ENCODE results near the gene GDF9.
"Not testable (repeated sequence)": the region's sequence is repeated elsewhere in the genome, so short reads cannot be mapped to it uniquely, and the experiment has no call there.

GDF9 gene

DNA sequence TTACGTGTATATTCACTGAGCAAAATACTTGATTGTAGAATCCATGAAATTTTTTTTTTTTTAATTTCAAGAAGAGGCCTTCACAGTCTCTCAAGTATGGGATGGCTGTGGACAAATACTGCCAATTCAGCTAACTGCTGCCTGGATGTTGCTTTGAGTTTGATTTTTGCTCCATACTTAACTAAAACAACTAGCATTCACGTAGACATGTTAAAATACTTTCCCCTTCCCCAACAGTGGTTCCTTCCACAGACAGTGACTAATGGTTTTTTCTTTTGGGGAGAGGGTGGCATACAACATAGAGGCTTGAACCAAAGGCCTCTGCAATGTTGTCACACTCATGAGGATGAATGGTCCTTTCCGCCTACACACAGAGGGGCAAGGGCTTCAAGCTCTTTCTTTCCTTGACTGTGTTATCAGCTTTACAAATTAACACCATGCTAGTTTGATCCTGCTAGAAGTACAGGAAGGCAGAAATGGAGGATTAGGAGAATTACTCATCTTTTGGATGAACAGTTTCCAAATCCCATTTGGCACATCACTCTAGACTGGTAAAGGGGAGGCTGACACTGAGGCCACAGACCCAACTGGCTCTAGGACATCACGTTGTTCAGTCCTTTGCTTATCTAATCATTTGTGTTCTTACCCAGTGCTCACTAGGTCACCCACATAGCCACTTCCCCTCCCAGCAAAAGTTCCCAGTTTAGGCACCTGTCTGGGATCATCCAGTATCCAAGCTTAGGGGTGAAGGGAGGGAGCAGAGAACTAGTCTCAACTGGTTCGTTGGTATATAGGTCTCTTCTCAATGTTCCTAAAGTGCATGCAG lies 5.4 kb upstream of the GDF9 start:
- DNase-seq = no peak

DNA sequence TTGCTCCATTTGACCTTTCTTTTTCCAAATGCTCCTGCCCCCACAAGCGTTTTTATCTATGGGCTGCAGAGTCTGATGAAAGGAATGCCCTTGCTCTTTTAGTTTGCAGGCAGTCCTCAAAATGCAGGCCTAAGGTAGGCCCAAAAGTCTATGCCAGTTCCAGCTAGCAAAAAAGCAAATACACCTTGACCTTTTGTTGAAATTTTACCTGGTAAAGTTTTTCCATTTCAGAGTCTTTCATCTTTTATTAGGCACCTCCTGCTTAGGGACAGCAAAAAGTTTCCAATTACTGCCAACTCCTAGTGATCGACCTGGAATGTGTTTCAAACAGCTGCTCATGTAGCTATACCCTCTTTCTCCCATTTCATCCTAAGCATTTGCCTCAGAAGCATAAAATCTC lies 4.5 kb upstream of the GDF9 start:
- DNase-seq = no peak

DNA sequence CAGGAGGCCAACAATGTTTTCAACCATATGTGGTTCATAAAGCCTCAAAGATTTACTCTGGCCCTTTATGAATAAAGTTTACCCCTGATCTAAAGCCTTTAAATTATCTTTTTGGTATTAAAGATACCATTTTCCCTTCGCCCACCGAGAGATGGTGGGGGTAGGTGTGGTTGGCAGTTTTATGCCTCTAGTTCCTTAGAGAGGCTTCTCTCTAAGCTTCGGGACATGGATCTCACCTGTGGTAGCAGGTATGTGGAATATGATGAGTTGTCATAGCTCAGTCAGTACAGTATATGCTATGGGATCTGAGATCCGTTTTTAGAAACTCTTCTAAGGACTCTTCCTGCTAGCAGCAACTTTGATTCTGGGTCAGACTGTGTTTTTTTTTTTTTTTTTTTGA lies 2.5 kb upstream of the GDF9 start:
- DNase-seq = no peak

DNA sequence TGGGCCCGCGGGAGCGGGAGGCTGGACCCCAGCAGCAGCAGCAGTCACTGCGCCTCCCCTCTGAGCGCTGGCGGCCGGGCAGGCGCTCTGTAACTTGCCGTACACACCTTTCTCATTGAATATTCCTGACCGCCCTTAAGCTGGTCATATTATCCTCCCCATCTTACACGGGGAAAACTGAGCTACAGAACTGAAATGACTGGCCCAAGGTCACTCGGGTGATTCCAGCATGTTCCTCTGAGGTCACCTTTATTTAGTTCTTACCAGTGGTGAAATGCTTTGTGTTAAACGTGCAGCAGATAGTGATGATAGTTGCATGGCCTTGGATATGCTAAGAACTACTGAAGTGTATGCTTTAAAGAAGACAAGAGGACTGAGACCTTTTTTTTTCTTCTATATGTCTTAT lies 780 bp upstream of the GDF9 start:
- DNase-seq = no peak

DNA sequence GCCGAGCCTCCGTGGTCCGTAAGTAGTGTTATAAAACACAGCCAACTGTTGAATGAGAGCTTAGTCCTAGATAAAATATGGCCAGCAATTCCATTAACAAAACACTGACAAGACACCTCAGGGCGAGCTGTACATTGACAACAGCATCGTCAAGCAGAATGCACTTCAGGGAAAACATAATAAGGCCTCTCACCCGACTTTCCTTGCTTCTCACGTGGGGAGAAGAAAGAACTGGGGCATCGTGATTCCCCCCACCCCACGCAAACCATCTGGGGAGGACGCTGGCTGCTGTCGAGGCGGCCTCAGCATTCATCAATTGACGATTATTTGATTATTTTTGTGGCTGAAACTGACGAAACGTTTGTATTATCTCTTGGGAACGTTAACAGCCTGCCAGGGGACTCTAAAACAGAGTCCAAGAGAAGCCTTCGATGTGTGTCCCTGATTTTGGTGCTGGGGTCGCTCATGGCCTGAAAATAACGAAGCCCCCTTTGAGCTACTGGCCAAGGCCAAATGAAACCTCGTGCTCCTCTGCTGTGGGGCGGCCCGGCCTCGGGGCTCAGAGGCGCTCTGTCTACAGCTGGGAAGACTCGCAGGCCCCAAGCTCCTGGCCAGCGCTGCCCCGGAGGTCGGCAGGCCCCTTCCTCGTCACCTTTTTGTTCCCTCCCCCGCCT lies 464 bp downstream of the GDF9 start:
- DNase-seq = no peak

DNA sequence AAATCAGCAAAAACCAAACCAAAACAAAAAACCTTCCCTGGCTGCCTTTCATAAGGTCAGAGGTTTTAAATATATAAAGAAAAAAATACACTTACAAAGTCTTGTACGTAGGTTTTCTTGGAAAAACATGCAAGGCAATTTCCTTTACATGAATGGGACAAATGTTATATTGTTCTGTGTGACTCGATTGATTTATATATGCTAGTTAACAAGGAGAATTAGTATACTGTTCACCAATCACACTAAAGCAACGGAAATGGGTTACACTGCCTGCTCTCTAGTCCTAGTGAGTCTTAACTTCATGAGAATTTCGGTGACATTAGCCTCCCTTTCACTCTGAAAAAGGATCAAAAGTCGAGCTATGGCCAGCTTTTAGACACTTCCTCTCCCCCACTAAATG lies 5.5 kb downstream of the GDF9 start:
- no peak for DNase-seq

DNA sequence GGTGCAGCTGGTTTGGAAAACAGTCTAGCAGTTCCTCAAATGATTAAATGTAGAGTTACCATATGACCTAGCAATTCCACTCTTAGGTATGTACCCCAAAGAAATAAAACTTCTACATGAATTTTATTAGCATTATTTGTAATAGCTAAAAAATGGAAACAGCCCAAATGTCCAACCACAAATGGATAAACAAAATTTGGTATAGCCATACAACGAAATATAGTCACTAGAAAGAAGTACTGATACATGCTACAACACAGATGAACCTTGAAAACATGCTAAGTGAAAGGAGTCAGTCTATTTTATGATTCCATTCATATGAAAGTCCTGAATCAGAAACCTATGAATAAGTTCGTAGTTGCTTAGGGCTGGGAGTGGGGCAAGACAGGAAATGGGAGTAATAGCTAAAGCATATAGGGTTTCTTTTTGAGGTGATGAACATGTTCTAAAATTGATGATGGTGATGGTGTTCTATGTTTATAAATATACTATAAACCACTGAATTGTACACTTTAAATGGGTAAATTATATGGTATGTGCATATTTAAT lies 6.3 kb downstream of the GDF9 start:
- DNase-seq = no peak

DNA sequence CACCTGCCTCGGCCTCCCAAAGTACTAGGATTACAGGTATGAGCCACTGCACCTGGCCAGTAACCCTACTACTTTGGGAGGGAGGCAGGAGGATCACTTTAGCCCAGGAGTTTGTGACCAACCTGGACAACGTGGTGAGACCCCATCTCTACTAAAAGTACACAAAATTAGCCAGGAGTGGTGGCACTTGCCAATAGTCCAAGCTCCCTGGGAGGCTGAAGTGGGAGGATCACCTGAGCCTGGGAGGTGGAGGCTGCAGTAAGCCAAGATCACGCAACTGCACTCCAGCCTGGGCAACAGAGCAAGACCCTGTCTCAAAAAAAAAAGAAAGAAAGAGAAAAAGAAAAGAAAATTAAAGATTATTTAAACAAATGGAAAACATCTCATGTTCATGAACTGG lies 10.3 kb downstream of the GDF9 start:
- DNase-seq = no peak

DNA sequence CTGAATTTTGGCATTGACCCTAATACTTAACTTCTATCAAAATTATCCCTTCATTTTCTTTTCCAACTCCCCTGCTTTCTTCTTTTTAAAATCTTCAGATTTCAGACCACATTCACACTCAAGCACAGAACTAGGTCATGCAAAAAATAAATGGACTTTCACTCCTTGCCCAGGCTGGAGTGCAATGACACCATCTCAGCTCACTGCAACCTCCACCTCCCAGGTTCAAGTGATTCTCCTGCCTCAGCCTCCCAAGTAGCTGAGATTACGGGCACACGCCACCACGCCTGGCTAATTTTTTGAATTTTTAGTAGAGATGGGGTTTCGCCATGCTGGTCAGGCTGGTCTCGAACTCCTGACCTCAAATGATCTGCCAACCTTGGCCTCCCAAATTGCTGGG lies 11.3 kb downstream of the GDF9 start:
- not testable (repeated sequence) for DNase-seq

DNA sequence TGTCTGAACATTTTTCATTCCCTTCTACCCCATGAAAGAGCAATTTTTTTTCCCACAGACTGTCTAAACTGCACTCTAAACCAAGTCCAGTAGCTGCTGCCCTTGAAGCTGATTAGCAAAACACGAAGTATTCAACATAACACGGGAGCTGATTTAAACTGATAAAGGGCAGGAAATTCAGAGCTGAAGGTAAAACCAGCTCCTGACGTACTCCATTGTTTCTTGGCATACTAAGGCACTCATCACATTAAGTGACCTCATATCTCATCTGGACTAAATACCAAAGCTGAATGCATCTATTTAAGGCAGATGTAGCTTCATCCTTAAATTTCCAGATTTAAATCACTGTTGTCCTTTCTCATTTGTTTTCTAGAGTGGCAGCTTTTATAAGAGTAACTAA lies 12.0 kb downstream of the GDF9 start:
- no peak for DNase-seq

DNA sequence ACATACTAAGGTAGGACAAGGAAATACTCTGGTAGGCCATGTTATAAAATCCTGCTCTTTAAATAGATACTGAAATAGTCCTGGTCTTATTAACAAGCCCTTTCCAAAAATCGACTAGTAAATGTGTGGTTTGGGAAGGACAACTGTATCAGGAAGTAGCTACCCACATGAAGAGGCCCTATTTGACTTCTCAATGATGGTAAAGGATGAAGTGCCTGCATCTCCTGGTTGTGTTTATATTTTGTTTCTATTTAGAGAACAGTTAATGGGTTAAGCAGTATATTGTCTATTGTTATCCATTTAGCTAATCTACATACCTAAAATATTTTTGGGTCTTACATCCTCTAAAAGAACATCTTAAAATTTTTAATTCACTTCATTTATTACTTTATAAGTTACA lies 12.5 kb downstream of the GDF9 start:
- DNase-seq = no peak

DNA sequence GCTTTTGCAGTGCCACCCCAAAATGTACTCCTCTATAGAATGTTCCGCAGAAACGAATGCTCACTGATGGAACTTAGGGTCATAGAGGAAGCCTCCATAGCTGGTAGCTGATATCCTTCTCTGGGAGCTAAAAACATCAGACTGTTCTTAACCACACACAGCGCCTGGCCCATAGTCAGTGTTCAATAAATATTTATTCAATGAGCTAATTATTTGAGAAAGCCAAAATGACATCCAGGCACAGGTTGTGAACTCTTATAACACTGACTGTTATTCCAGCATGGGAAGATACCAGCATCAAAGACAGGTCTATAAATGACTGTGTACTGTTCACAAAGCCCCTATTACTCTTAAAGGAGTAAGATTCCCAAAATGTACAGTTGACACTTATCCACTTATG lies 12.9 kb downstream of the GDF9 start:
- peak; percentile 1 for DNase-seq

DNA sequence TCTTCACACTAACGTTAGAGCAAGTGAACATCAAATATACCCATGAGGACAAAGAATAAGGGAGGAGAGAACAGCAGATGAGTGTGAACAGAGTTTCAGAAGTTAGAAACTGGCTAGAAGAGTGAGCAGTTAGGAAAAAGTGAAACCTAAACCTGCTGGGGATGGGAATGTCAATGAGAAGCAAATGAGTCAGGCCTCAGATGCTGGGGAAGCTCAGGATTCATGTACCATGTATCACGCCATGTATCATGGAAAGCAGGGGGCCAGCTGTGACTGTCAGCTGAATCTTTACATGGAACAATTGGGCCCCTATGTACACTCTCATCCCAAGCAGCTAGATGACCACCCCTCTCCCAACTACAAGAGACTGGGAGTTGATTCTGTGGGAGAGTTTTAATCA lies 16.2 kb downstream of the GDF9 start:
- DNase-seq = no peak

DNA sequence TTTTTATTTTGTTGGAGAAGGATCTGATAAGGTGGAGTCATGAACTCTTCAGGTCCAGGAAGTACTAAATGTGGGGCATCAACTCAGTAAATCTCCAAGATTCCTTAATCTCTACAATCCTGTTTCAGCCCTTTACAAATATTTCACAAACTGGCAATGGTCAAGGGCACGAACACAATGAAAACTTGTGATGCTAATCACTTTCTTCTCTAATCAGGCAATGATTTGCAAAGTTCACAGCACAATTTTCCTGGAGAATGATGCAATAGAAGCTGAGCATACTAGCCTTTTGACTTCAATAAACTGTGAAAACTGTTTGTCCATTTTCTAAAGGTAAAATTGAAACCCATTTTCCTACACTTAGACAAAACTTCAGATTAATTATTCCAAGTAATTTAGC lies 16.9 kb downstream of the GDF9 start:
- DNase-seq = no peak

DNA sequence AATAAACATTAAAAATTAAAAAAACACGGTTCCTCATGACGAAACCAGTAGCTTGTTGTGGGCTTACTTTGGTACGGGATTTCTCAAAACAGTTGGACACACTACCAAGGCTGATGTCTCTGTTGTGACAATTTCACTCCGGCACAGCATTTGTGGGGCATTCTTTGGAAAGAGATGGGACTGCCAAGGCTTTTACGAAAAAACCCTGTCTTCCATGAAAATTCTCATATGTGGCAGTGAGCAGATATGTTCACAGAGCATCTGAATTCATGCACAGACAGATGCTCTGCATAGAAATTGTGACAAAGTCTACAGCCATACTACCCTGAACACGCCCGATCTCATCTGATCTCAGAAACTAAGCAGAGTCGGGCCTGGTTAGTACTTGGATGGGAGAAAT lies 18.0 kb downstream of the GDF9 start:
- DNase-seq = no peak

DNA sequence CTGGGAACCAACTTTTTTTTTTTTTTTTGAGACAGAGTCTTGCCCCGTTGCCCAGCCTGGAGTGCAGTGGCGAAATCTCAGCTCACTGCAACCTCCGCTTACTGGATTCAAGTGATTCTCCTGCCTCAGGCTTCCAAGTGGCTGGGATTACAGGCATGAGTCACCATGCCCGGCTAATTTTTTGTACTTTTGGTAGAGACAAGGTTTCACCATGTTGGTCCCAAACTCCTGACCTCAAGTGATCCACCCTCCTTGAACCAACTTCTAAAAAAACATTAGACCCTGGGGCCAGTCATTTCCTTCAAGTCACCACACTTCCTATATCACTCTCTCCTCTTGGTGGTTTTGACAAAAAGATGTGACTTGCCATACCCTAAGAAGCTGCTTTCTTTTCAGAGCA lies 25.0 kb downstream of the GDF9 start:
- DNase-seq = no peak

DNA sequence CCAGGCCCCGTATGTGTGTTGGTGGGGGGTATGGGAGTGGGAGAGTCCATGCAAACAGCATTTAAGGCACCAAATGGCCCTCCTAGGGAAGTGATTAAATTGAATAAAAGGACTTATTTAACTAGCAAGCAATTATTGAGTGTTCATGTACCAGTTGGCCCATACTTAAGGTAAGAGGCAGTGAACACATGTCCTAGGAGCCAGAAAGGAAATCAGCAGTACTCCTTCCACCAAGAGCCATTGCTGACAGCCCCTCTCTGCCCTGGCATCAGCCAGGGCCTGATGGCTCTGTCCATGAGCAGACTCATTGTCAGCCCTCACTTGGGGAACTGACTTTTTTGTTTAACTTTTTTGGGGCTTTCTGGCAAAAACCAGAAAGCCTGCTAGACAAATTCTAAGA lies 25.4 kb downstream of the GDF9 start:
- no peak for DNase-seq

DNA sequence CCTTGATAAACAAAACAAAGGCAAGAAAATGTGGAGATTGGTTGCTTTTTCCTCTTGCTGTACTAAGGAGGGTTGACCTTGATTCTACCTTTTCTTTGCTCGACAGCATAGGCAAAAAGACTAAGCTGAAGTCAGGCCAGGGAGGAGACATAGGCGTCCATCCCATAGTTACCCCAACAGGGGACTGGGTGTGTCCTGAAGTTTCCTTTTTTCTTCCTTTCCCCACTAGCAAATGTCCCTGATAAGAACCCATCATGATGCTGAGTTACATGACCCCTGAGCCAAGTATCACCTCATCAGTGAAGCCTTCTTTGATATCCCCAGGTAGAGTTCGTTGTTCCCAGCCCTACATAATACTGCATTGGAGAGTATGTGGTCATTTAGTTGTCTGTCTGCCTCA lies 26.0 kb downstream of the GDF9 start:
- DNase-seq = no peak

DNA sequence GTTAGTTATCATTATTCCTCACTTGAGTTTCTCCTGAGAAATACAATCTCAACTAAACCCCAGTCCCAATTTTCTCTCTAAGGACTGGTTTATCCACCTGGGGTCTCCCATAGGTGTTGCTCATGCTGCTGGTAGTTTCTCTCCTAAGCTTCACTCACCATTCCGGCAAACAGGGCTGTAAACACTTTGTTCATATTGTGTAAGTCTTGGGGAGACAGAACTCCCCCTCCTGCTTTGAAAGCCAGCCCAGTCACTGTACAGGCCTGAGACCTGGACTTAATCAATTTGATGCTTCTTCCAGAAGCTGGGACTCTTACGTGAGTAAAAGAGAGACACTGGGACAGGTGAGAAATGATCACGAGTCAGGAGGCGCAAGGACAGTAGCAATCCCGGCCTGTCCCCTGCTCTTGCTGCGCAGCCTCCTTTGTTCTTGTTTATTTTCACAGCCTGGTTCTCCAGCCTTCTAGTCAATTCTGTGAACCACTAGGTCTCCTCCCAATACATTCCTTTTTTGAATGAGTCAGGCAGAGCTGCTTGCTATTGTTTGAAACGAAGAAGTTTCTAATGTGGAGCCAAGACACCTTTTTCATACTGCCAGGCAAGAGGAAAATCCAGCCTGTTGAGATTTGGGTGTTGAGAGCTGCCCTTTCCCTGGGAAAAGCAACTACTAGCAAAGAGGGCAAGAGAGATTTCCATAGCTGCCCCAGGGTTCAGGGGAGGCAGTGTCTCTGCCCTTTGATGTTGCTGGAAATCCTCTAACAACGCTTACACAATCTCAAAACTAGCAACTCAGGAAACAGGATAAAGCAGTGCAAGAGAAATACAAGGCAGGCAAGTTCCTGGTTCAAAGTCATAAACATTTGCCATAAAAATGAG lies 26.6 kb downstream of the GDF9 start:
- DNase-seq = no peak

DNA sequence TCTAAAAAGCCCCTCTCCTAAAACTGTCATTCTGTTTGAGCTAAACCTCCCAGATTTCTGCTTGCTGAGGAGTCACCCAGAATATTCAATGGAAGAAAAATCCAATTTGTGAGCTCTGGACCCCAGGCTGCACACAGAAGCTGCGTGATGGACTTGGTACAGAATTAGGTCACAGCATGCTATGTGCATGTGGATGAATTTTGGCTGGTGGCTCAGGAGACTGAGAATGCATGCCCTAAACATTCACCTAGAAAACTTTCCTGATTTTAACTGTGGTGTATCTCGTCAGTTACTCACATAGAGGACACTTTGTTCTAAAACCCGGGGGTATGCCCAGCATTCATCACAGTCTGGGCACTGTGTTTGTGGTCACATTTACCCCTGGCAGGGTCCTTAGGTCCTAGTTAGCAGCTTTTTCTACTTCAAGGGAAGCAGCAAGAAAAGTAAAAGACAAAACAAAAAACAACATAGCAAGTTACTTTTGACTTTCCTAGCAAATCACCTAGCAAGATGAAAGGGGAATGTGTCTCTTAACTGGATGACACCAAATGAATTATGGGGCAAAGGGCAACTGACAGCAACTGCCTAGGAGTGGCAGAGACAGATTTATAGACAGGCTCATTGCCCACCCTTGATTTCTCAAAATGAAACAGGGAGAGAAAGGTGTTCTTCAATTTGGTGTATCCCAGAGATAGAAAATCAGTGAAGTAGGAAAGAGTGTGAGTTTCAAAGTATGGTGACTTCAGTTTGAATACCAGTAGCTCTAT lies 27.6 kb downstream of the GDF9 start:
- no peak for DNase-seq

DNA sequence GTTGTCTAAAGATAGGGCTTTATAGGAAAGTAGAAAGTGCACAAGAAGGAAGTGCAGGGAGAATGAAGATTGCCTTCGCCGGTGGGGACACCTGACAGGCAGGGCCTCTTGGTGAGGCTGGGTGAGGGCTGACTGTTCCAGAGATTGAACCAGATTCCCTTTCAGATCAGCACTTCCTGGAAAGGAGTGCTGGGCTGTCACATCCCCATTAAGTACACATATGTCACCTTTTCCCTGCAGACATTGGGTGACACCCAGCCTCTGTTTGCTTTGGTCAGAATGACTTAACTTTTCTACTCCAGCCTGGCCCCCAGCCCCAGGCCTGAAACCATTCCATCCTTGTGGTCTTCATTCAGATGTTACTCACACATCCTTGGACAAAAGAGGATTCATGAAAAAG lies 28.4 kb downstream of the GDF9 start:
- peak; percentile 36 for DNase-seq

DNA sequence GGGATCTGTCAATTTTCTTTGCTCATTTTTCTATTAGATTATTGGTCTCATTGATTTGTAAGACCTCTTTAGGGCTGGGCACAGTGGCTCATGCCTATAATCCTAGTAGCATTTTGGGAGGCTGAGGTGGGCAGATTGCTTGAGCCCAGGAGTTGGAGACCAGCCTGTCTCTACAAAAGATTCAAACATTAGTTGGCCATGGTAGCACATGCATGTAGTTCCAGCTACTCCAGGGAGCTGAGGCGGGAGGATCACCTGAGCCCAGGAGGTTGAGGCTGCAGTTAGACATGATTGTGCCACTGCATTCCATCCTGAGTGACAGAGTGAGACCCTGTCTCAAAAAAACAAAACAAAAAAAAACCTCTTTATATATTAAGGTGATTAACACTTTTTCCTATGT lies 29.4 kb downstream of the GDF9 start:
- DNase-seq = peak; percentile 25

DNA sequence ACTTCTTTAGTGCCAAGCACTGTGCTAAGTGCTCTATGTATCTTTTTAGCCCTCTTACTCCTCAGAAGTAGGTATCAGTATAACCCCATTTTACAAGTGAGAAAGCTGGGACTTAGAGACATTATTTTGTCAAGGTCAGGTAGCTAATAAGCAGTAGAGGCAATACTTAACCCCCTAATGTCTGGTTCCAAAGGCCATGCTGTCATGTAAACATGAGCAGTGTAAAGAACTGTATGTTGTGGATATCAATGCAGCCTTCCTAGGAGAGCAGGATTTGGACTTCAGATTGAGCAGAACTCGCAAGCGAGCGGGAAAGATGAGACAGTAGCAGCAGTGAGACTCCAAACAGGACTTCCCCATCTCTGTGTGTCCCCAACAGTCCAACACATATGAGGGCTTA lies 32.2 kb downstream of the GDF9 start:
- DNase-seq = no peak

Data from activated CD8-positive, alpha-beta memory T cell treated with anti-CD3 and anti-CD28 coated beads, Interleukin-2, amount 50 U/mL, for 48 hours (primary cell).